HUES6 (cell line): ENCODE results near the gene PRTG.
"Not testable (repeated sequence)": the region's sequence is repeated elsewhere in the genome, so short reads cannot be mapped to it uniquely, and the experiment has no call there.

Experiments
- H3K27ac ChIP-seq: 2 replicates; pipeline ENCODE4 v1.7.0; 2013; ENCODE audit warnings: low read depth, mild to moderate bottlenecking, low read length, inconsistent platforms
- H3K27me3 ChIP-seq: 2 replicates; pipeline ENCODE4 v1.6.1; 2013; ENCODE audit warnings: low read length; ENCODE audit not compliant: control insufficient read depth, insufficient read depth
- H3K36me3 ChIP-seq: 2 replicates; pipeline ENCODE4 v1.6.1; 2013; ENCODE audit warnings: low read length; ENCODE audit not compliant: control insufficient read depth, insufficient read depth
- H3K4me1 ChIP-seq: 2 replicates; pipeline ENCODE4 v1.6.1; 2013; ENCODE audit warnings: low read length; ENCODE audit not compliant: control insufficient read depth, insufficient read depth
- H3K4me3 ChIP-seq: 2 replicates; pipeline ENCODE4 v1.5.1; 2013; ENCODE audit warnings: low read depth, low read length
- H3K9ac ChIP-seq: one replicate; pipeline ENCODE4 v1.6.1; 2013; ENCODE audit warnings: mild to moderate bottlenecking, low read length
- H3K9me3 ChIP-seq: 2 replicates; pipeline ENCODE4 v1.6.1; 2013; ENCODE audit warnings: low read depth, low read length; ENCODE audit not compliant: control insufficient read depth, insufficient read depth

The PRTG gene

GRCh38 chr15:55700876-55701275 lies 42.1 kb downstream of the PRTG start:
- Histone ChIP-seq H3K27me3 (no peaks in the 10 kb centered on the region), H3K36me3 (no peaks in the 10 kb centered on the region), H3K27ac (no peak overlapping the region), H3K4me3 (no peak overlapping the region), H3K4me1 (peaks cover 10% of the 10 kb centered on the region; the same call in 1 of the 2 replicates), H3K9ac (no peak overlapping the region), H3K9me3 (no peaks in the 10 kb centered on the region)

- H3K9ac ChIP-seq, result no peak overlapping the region
- H3K27me3 ChIP-seq, result no peaks in the 10 kb centered on the region
- H3K9me3 ChIP-seq, result no peaks in the 10 kb centered on the region
- H3K27ac ChIP-seq, result no peak overlapping the region
- no peak overlapping the region for H3K4me3 ChIP-seq
- peaks cover 19% of the 10 kb centered on the region for H3K4me1 ChIP-seq
- H3K36me3 ChIP-seq, result no peaks in the 10 kb centered on the region
Measured at GRCh38 chr15:55698653-55699052, 44.3 kb downstream of the PRTG start.

GRCh38 chr15:55696221-55696620 lies 46.7 kb downstream of the PRTG start:
- no peaks in the 10 kb centered on the region for H3K27me3 ChIP-seq
- H3K36me3 ChIP-seq, result no peaks in the 10 kb centered on the region
- H3K27ac ChIP-seq, result no peak overlapping the region
- H3K9me3 ChIP-seq, result no peaks in the 10 kb centered on the region
- no peak overlapping the region for H3K9ac ChIP-seq
- no peak overlapping the region for H3K4me3 ChIP-seq
- H3K4me1 ChIP-seq, result peaks cover 19% of the 10 kb centered on the region

- Histone ChIP-seq H3K9me3 (no peaks in the 10 kb centered on the region), H3K4me1 (peaks cover 19% of the 10 kb centered on the region), H3K4me3 (no peak overlapping the region), H3K27ac (no peak overlapping the region), H3K36me3 (no peaks in the 10 kb centered on the region), H3K27me3 (no peaks in the 10 kb centered on the region), H3K9ac (no peak overlapping the region)
Measured at GRCh38 chr15:55695432-55695831, 47.5 kb downstream of the PRTG start.

GRCh38 chr15:55694652-55695150 lies 48.3 kb downstream of the PRTG start:
- Histone ChIP-seq H3K36me3 (no peaks in the 10 kb centered on the region), H3K4me1 (peaks cover 19% of the 10 kb centered on the region), H3K9ac (no peak overlapping the region), H3K4me3 (no peak overlapping the region), H3K27me3 (no peaks in the 10 kb centered on the region), H3K27ac (no peak overlapping the region), H3K9me3 (no peaks in the 10 kb centered on the region)

GRCh38 chr15:55693116-55693515 lies 49.8 kb downstream of the PRTG start:
- H3K4me3 ChIP-seq, H3K27me3 ChIP-seq, H3K36me3 ChIP-seq, H3K27ac ChIP-seq, H3K9me3 ChIP-seq, H3K9ac ChIP-seq: not testable (repeated sequence)
- peaks cover 19% of the 10 kb centered on the region for H3K4me1 ChIP-seq

- peaks cover 8% of the 10 kb centered on the region; the same call in 1 of the 2 replicates for H3K4me1 ChIP-seq
- no peaks in the 10 kb centered on the region for H3K27me3 ChIP-seq
- H3K4me3 ChIP-seq, result no peak overlapping the region
- no peak overlapping the region for H3K27ac ChIP-seq
- H3K36me3 ChIP-seq, result peaks cover 7% of the 10 kb centered on the region; the same call in 1 of the 2 replicates
- no peak overlapping the region for H3K9ac ChIP-seq
- no peaks in the 10 kb centered on the region for H3K9me3 ChIP-seq
Measured at GRCh38 chr15:55687792-55688191, 55.2 kb downstream of the PRTG start.

GRCh38 chr15:55685286-55685685 lies 57.7 kb downstream of the PRTG start:
- Histone ChIP-seq H3K9ac (no peak overlapping the region), H3K27me3 (no peaks in the 10 kb centered on the region), H3K4me1 (peaks cover 8% of the 10 kb centered on the region; the same call in 1 of the 2 replicates), H3K27ac (no peak overlapping the region), H3K36me3 (peaks cover 9% of the 10 kb centered on the region; the same call in 1 of the 2 replicates), H3K9me3 (no peaks in the 10 kb centered on the region), H3K4me3 (no peak overlapping the region)

GRCh38 chr15:55683376-55683775 lies 59.6 kb downstream of the PRTG start:
- no peak overlapping the region for H3K9ac ChIP-seq
- peaks cover 9% of the 10 kb centered on the region; the same call in 1 of the 2 replicates for H3K36me3 ChIP-seq
- no peak overlapping the region for H3K4me3 ChIP-seq
- H3K27ac ChIP-seq, result no peak overlapping the region
- H3K9me3 ChIP-seq, result no peaks in the 10 kb centered on the region
- H3K4me1 ChIP-seq, result peaks cover 8% of the 10 kb centered on the region; the same call in 1 of the 2 replicates
- no peaks in the 10 kb centered on the region for H3K27me3 ChIP-seq

- Histone ChIP-seq H3K27ac (no peak overlapping the region), H3K4me1 (peaks cover 3% of the 10 kb centered on the region; the same call in 1 of the 2 replicates), H3K27me3 (no peaks in the 10 kb centered on the region), H3K4me3 (no peak overlapping the region), H3K9me3 (no peaks in the 10 kb centered on the region), H3K36me3 (peaks cover 9% of the 10 kb centered on the region; the same call in 1 of the 2 replicates), H3K9ac (no peak overlapping the region)
Measured at GRCh38 chr15:55681631-55682030, 61.3 kb downstream of the PRTG start.

- Histone ChIP-seq H3K9ac (no peak overlapping the region), H3K9me3 (no peaks in the 10 kb centered on the region), H3K27me3 (no peaks in the 10 kb centered on the region), H3K4me3 (no peak overlapping the region), H3K36me3 (peaks cover 4% of the 10 kb centered on the region; the same call in 1 of the 2 replicates), H3K27ac (no peak overlapping the region), H3K4me1 (peaks cover 9% of the 10 kb centered on the region; the same call in 1 of the 2 replicates)
Measured at GRCh38 chr15:55676507-55676906, 66.4 kb downstream of the PRTG start.
